T-cell (primary cell): Measurements from ENCODE around the gene SLC30A2. TPM values are rescaled to one million over a fixed set of nuclear protein-coding genes. Genes with fewer than 3 reads are reported as not detected.

Source experiments
- ATAC-seq, 4 experiments: fragments of 200-7000 bp in 3 of 4; fragments of 150-1000 bp in 1 of 4; cut with Tn5 transposase; replicated peaks in 1 of 4; 1 replicate in 3 of 4; 2 replicates in 1 of 4; pipeline ENCODE4 v1.10.0; 2021; ENCODE audit warnings: moderate library complexity in 3 of 4, mild to moderate bottlenecking in 2 of 4, moderate number of reproducible peaks in 1 of 4
- CTCF ChIA-PET, 2 donors: fragments of 300-600 bp; sonication (Branson Sonifier 250); formaldehyde crosslinking; loops; one replicate each; lab custom pipeline; 2022; ENCODE audit warnings: antibody characterized with exemption in 2 of 2; lab: Charles Lee
- POLR2A ChIA-PET, 2 donors: fragments of 300-600 bp; sonication (Branson Sonifier 250); formaldehyde crosslinking; loops; one replicate each; lab custom pipeline; 2022; ENCODE audit warnings: antibody characterized with exemption in 2 of 2; lab: Charles Lee
- DNase-seq, 35 experiments: peaks; one replicate each; pipeline versions ENCODE4 v3.0.0 to v3.0.0-alpha.2; 2013 to 2023
- H3K27ac ChIP-seq: one replicate; pipeline ENCODE4 v1.5.1; 2013; ENCODE audit warnings: low read length
- H3K27me3 ChIP-seq, 2 experiments: replicated peaks in 1 of 2; 1 replicate in 1 of 2; 2 replicates in 1 of 2; pipeline versions ENCODE4 v1.6.1 to v1.7.0; 2013; ENCODE audit warnings: low read length in 1 of 2, mixed read lengths in 1 of 2; ENCODE audit not compliant: control insufficient read depth in 2 of 2, insufficient read depth in 2 of 2; ENCODE audit errors: extremely low read depth in 1 of 2
- H3K36me3 ChIP-seq, 2 donors: 1 replicate in 1 of 2; 2 replicates in 1 of 2; pipeline versions ENCODE4 v1.6.1 to v1.7.0; 2013; ENCODE audit warnings: low read length in 1 of 2; ENCODE audit not compliant: control insufficient read depth in 2 of 2, insufficient read depth in 1 of 2; ENCODE audit errors: extremely low read depth in 1 of 2
- H3K4me1 ChIP-seq, 2 experiments: 1 replicate in 1 of 2; 2 replicates in 1 of 2; pipeline versions ENCODE4 v1.6.1 to v1.7.0; 2013; ENCODE audit warnings: low read length in 2 of 2, mixed read lengths in 1 of 2; ENCODE audit not compliant: insufficient read depth in 2 of 2, control insufficient read depth in 1 of 2; ENCODE audit errors: extremely low read depth in 1 of 2
- H3K4me3 ChIP-seq, 2 donors: 1 replicate in 1 of 2; 2 replicates in 1 of 2; pipeline versions ENCODE4 v1.5.1 to v1.7.0; 2013; ENCODE audit warnings: mild to moderate bottlenecking in 2 of 2, low read length in 1 of 2, moderate library complexity in 1 of 2; ENCODE audit not compliant: control insufficient read depth in 1 of 2; ENCODE audit errors: extremely low read depth in 1 of 2
- H3K9me3 ChIP-seq: 2 replicates; pipeline ENCODE4 v1.7.0; 2013
- H3K27ac Mint-ChIP-seq, 2 donors: one replicate each; pipeline ENCODE4 v1.8.0; 2020 to 2021; ENCODE audit warnings: mild to moderate bottlenecking in 2 of 2, mixed read lengths in 2 of 2
- H3K27me3 Mint-ChIP-seq, 2 donors: one replicate each; pipeline ENCODE4 v1.8.0; 2021 to 2022; ENCODE audit warnings: mixed read lengths in 2 of 2
- H3K36me3 Mint-ChIP-seq: one replicate; pipeline ENCODE4 v1.8.0; 2021; ENCODE audit warnings: mixed read lengths
- H3K4me1 Mint-ChIP-seq, 3 donors: one replicate each; pipeline ENCODE4 v1.8.0; 2020 to 2022; ENCODE audit warnings: mixed read lengths in 3 of 3, mild to moderate bottlenecking in 1 of 3
- H3K4me3 Mint-ChIP-seq, 3 donors: one replicate each; pipeline ENCODE4 v1.8.0; 2020 to 2022; ENCODE audit warnings: mild to moderate bottlenecking in 3 of 3, mixed read lengths in 3 of 3, moderate library complexity in 3 of 3
- H3K9me3 Mint-ChIP-seq, 3 donors: one replicate each; pipeline ENCODE4 v1.8.0; 2020 to 2022; ENCODE audit warnings: mixed read lengths in 3 of 3
- WGBS: methylation state at CpG from one replicate; pipeline ENCODE4 v1.1.5; 2013; ENCODE audit warnings: missing lambda C conversion rate; ENCODE audit not compliant: insufficient coverage; 5-methylcytosine and 5-hydroxymethylcytosine counted together
- total RNA-seq, 35 experiments: library from RNA in 6 of 35; stranded (reverse) in 6 of 35; fragments of 120-200 nt in 1 of 35; gene quantifications; one replicate each; pipeline versions ENCODE4 v1.2.1 to v1.2.4 and lab custom pipeline; 2013 to 2026

Gene SLC30A2
- total RNA-seq, 5 donors from 2014 or later (not counting 1 experiment from before 2014, with no cell fraction given) = 0.13 to 0.38 (median 0.19) TPM; not detected in 2

- ATAC-seq (no peak), DNase-seq (no peak)
- no peak overlapping the region for H3K27ac ChIP-seq
- no peaks in the 10 kb centered on the region for H3K36me3 Mint-ChIP-seq
- H3K4me1 Mint-ChIP-seq = peaks cover 6 to 13% (median 11%) of the 10 kb centered on the region in 3 donors
- no peaks in the 10 kb centered on the region for H3K36me3 ChIP-seq
- POLR2A ChIA-PET = no interaction called here
- H3K27ac Mint-ChIP-seq = no peak overlapping the region
- H3K9me3 Mint-ChIP-seq = peaks cover 0 to 3% (median 0%) of the 10 kb centered on the region in 3 donors
- WGBS = 69% methylated on average over 2 of the region's 9 CpGs
- no peak overlapping the region for H3K4me3 Mint-ChIP-seq
- H3K9me3 ChIP-seq = no peaks in the 10 kb centered on the region
- peaks cover 2 to 32% of the 10 kb centered on the region in 2 experiments for H3K27me3 ChIP-seq
- peaks cover 0 to 7% of the 10 kb centered on the region in 2 experiments for H3K4me1 ChIP-seq
- CTCF ChIA-PET = interaction anchor here (0.6 to 1.6 kb wide), 3 partner anchors 82 to 1975 kb away, joined by 3 to 4 read pairs (median 4); partner anchors contain the start of gene CEP85 (in 1 of the 2)
- no peak overlapping the region for H3K4me3 ChIP-seq
- peaks cover 18 to 20% of the 10 kb centered on the region in 2 donors for H3K27me3 Mint-ChIP-seq
These were observed 34.3 kb upstream of the SLC30A2 start for GRCh38 chr1:26079960-26080814.

DNA sequence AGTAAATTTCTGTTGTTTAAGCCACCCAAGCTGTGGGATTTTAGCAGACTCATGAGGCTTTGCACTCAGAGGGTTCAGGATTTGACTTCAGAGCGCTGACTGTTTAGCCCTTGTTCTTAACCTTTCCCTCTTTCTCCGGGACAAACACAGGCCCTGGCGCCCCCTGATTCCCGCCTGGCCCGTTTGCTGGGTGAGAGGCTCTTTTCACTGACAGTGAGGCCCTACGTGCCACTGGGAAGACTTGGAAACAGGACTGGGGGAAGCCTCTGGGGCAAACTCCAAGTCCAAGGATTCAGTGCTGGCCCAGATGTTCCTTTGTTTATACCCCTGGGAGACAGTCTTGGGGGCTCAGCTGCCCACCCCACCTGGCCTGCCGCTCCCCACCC lies 33.3 kb upstream of the SLC30A2 start:
- ChIA-PET POLR2A (no interaction called here), CTCF (interaction anchor here in 1 of 2 donors (0.6 kb wide), 1 partner anchor 170 kb away, joined by 7 read pairs; no protein-coding TSS in a partner anchor)
- peaks cover 12 to 14% of the 10 kb centered on the region in 2 donors for H3K27me3 Mint-ChIP-seq

GRCh38 chr1:26078286-26079177 lies 32.6 kb upstream of the SLC30A2 start:
- Mint-ChIP-seq H3K27me3 (peaks cover 9 to 17% of the 10 kb centered on the region in 2 donors), H3K27ac (no peak overlapping the region), H3K9me3 (no peaks in the 10 kb centered on the region), H3K4me3 (no peak overlapping the region), H3K36me3 (no peaks in the 10 kb centered on the region), H3K4me1 (peaks cover 6 to 13% (median 11%) of the 10 kb centered on the region in 3 donors)
- H3K27ac ChIP-seq = no peak overlapping the region
- DNase-seq = no peak
- H3K9me3 ChIP-seq = no peaks in the 10 kb centered on the region
- H3K27me3 ChIP-seq = peaks cover 2 to 32% of the 10 kb centered on the region in 2 experiments
- H3K4me3 ChIP-seq = no peak overlapping the region
- H3K36me3 ChIP-seq = no peaks in the 10 kb centered on the region
- ChIA-PET POLR2A (interaction anchor here in 1 of 2 donors (0.6 kb wide), 1 partner anchor 10 kb away, joined by 3 read pairs; no protein-coding TSS in a partner anchor), CTCF (interaction anchor here (0.6 kb wide), 2 partner anchors 35 to 170 kb away, joined by 4 to 7 read pairs; no protein-coding TSS in a partner anchor)
- ATAC-seq = no peak
- H3K4me1 ChIP-seq = peaks cover 0 to 7% of the 10 kb centered on the region in 2 experiments
- 85% methylated on average over 5 of the region's 8 CpGs for WGBS

More for the DNA sequence above, 33.3 kb upstream of the SLC30A2 start:
- H3K27ac ChIP-seq = no peak overlapping the region
- H3K36me3 ChIP-seq = no peaks in the 10 kb centered on the region
- peaks cover 2 to 29% of the 10 kb centered on the region in 2 experiments for H3K27me3 ChIP-seq
- ATAC-seq (no peak), DNase-seq (no peak)
- no peaks in the 10 kb centered on the region for H3K9me3 ChIP-seq
- Mint-ChIP-seq H3K9me3 (peaks cover 0 to 1% (median 0%) of the 10 kb centered on the region in 3 donors), H3K36me3 (no peaks in the 10 kb centered on the region), H3K4me3 (no peak overlapping the region), H3K4me1 (peaks cover 6 to 13% (median 11%) of the 10 kb centered on the region in 3 donors), H3K27ac (no peak overlapping the region)
- WGBS = 80% methylated on average over 6 of the region's 7 CpGs
- peaks cover 0 to 7% of the 10 kb centered on the region in 2 experiments for H3K4me1 ChIP-seq
- H3K4me3 ChIP-seq = no peak overlapping the region

DNA sequence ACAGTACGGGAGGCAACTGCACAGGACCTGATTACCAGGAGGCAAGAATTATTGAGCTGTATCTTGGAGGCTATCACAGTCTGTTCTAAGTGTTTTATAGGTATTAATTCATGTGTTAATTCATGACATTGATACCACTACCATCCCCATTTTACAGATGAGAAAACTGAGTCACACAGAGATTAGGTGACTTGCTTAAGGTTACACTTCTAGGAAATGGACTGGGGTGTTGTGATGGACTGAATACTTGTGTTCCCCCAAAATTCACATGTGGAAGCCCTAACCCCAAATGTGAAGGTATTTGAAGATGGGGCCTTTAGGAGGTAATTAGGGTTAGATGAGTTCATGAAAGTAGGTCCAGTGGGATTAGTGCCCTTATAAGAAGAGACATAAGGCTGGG lies 31.6 kb upstream of the SLC30A2 start:
- no peak for ATAC-seq
- H3K36me3 Mint-ChIP-seq = no peaks in the 10 kb centered on the region
- Histone ChIP-seq H3K4me3 (no peak overlapping the region), H3K27me3 (peaks cover 0 to 35% of the 10 kb centered on the region in 2 experiments), H3K27ac (no peak overlapping the region), H3K4me1 (peaks cover 0 to 7% of the 10 kb centered on the region in 2 experiments), H3K36me3 (no peaks in the 10 kb centered on the region), H3K9me3 (no peaks in the 10 kb centered on the region)
- peaks cover 6 to 13% (median 11%) of the 10 kb centered on the region in 3 donors for H3K4me1 Mint-ChIP-seq
- DNase-seq = no peak
- ChIA-PET CTCF (no interaction called here), POLR2A (no interaction called here)
- no CpG with 5 or more reads among the region's 1 CpG for WGBS
- no peak overlapping the region for H3K4me3 Mint-ChIP-seq
- H3K27ac Mint-ChIP-seq = no peak overlapping the region
- peaks cover 8 to 22% of the 10 kb centered on the region in 2 donors for H3K27me3 Mint-ChIP-seq
- no peaks in the 10 kb centered on the region for H3K9me3 Mint-ChIP-seq

GRCh38 chr1:26075421-26076144 lies 29.7 kb upstream of the SLC30A2 start:
- Histone ChIP-seq H3K27me3 (peaks cover 0 to 36% of the 10 kb centered on the region in 2 experiments), H3K36me3 (no peaks in the 10 kb centered on the region), H3K27ac (no peak overlapping the region), H3K4me3 (no peak overlapping the region), H3K4me1 (peaks cover 0 to 7% of the 10 kb centered on the region in 2 experiments), H3K9me3 (no peaks in the 10 kb centered on the region)
- Mint-ChIP-seq H3K4me1 (peaks cover 6 to 13% (median 11%) of the 10 kb centered on the region in 3 donors), H3K27ac (no peak overlapping the region), H3K9me3 (no peaks in the 10 kb centered on the region), H3K4me3 (no peak overlapping the region), H3K27me3 (peaks cover 14 to 27% of the 10 kb centered on the region in 2 donors), H3K36me3 (no peaks in the 10 kb centered on the region)
- ChIA-PET POLR2A (no interaction called here), CTCF (no interaction called here)
- no CpG with 5 or more reads among the region's 3 CpGs for WGBS
- no peak for ATAC-seq
- no peak for DNase-seq
